ENCODE results near the gene C1orf21. TPM values are rescaled to one million over a fixed set of nuclear protein-coding genes. Genes with fewer than 3 reads are reported as not detected.

The C1orf21 gene
- polyA plus RNA-seq, 3 donors from 2014 or later: 119 to 149 (median 130) TPM

GRCh38 chr1:184513421-184513820 lies 126.6 kb downstream of the C1orf21 start:
- H3K36me3 Mint-ChIP-seq: peaks cover 17 to 23% (median 19%) of the 10 kb centered on the region in 3 donors
- no peaks in the 10 kb centered on the region for H3K9me3 Mint-ChIP-seq
- peaks cover 11 to 53% of the 10 kb centered on the region in 2 donors for H3K4me1 Mint-ChIP-seq
- no peaks in the 10 kb centered on the region for H3K27me3 Mint-ChIP-seq (ENCODE audit: low read depth in 3 of 3)
- no peak overlapping the region for H3K27ac Mint-ChIP-seq
- H3K4me3 Mint-ChIP-seq: no peak overlapping the region
- no peak for DNase-seq

- peaks cover 14 to 53% of the 10 kb centered on the region in 2 donors for H3K4me1 Mint-ChIP-seq
- H3K27ac Mint-ChIP-seq: no peak overlapping the region
- H3K4me3 Mint-ChIP-seq: no peak overlapping the region
Observed at GRCh38 chr1:184513966-184514365, 127.1 kb downstream of the C1orf21 start.

GRCh38 chr1:184514447-184514846 lies 127.6 kb downstream of the C1orf21 start:
- Mint-ChIP-seq H3K27ac (peak overlapping the region in 1 of 6 donors; percentile 3), H3K9me3 (no peaks in the 10 kb centered on the region), H3K4me1 (peaks cover 10 to 54% of the 10 kb centered on the region in 2 donors), H3K4me3 (no peak overlapping the region), H3K36me3 (peaks cover 13 to 16% (median 14%) of the 10 kb centered on the region in 3 donors), H3K27me3 (ENCODE audit: low read depth in 3 of 3) (no peaks in the 10 kb centered on the region)
- no peak for DNase-seq

More at GRCh38 chr1:184513966-184514365, 127.1 kb downstream of the C1orf21 start:
- no peak for DNase-seq
- Mint-ChIP-seq H3K9me3 (no peaks in the 10 kb centered on the region), H3K27me3 (ENCODE audit: low read depth in 3 of 3) (no peaks in the 10 kb centered on the region), H3K36me3 (peaks cover 17 to 21% (median 19%) of the 10 kb centered on the region in 3 donors)

DNA sequence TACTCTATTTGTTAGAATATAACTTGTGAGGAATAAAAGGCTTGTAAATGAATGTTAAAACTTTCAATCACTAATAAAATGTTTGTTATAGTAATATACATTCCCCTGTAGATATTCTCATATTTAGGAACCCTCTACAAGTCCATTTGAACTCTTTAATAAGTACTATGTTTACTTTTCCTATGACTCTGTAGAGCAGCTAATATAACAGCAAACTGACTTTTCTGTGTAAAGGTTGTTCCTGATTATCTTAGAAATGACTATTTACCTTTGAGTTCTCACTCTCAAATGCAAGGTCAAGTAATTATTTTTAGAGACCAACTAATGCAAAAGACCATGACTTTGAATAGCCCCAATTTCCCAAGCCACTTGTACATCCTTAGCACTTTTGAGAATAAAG lies 130.3 kb downstream of the C1orf21 start:
- Mint-ChIP-seq H3K27ac (peak overlapping the region in 1 of 6 donors; percentile 39), H3K4me3 (no peak overlapping the region), H3K4me1 (peaks cover 11 to 41% of the 10 kb centered on the region in 2 donors), H3K36me3 (peaks cover 4 to 11% (median 5%) of the 10 kb centered on the region in 3 donors), H3K27me3 (ENCODE audit: low read depth in 3 of 3) (no peaks in the 10 kb centered on the region), H3K9me3 (no peaks in the 10 kb centered on the region)
- DNase-seq: no peak

DNA sequence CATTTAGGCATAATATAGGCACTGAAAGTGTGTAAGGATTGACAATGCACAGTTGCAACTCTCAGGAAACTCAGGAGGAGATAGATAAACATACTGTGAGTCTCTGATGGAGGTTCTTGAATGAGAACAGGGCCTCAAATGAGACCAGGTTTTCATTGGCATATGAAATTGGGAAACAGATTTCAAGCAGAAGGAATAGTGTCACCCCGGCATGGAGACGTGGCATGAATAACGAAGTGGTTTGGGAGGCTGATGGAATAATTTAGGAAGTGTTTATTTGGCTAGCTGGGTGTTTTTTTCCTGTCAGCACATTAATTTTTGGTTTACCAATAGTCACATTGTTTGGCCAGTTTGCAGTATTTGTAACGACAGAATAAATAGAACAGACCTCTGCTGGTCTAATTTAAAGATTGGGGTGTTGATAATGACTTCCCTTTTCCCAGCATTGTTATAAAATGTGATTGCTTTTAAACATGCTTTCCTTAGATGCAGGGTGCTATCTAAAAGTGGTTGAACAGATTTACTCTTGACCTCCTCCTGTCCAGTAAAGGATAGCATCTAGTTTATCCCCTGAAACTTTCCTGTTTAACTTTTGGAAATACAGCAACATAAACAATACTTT lies 132.0 kb downstream of the C1orf21 start:
- H3K9me3 Mint-ChIP-seq: no peaks in the 10 kb centered on the region
- H3K4me3 Mint-ChIP-seq: no peak overlapping the region
- peak overlapping the region in 1 of 6 donors; percentile 27 for H3K27ac Mint-ChIP-seq
- peaks cover 10 to 38% of the 10 kb centered on the region in 2 donors for H3K4me1 Mint-ChIP-seq
- no peaks in the 10 kb centered on the region for H3K27me3 Mint-ChIP-seq (ENCODE audit: low read depth in 3 of 3)
- peaks cover 4 to 7% (median 5%) of the 10 kb centered on the region in 3 donors for H3K36me3 Mint-ChIP-seq
- no peak for DNase-seq

- no peak overlapping the region for H3K4me3 Mint-ChIP-seq
- DNase-seq: no peak
- H3K27ac Mint-ChIP-seq: no peak overlapping the region
- peaks cover 4 to 7% (median 5%) of the 10 kb centered on the region in 3 donors for H3K36me3 Mint-ChIP-seq
- peaks cover 10 to 32% of the 10 kb centered on the region in 2 donors for H3K4me1 Mint-ChIP-seq
- no peaks in the 10 kb centered on the region for H3K9me3 Mint-ChIP-seq
- no peaks in the 10 kb centered on the region for H3K27me3 Mint-ChIP-seq (ENCODE audit: low read depth in 3 of 3)
Observed at GRCh38 chr1:184520336-184520735, 133.5 kb downstream of the C1orf21 start.

- no peaks in the 10 kb centered on the region for H3K36me3 Mint-ChIP-seq
- no peak overlapping the region for H3K27ac Mint-ChIP-seq
- no peaks in the 10 kb centered on the region for H3K27me3 Mint-ChIP-seq (ENCODE audit: low read depth in 3 of 3)
- H3K4me1 Mint-ChIP-seq: peaks cover 5 to 18% of the 10 kb centered on the region in 2 donors
- no peak for DNase-seq
- H3K9me3 Mint-ChIP-seq: no peaks in the 10 kb centered on the region
- H3K4me3 Mint-ChIP-seq: no peak overlapping the region
Observed at GRCh38 chr1:184524248-184524647, 137.4 kb downstream of the C1orf21 start.

GRCh38 chr1:184527402-184527801 lies 140.6 kb downstream of the C1orf21 start:
- peak overlapping the region in 1 of 6 donors; percentile 1 for H3K27ac Mint-ChIP-seq
- no peaks in the 10 kb centered on the region for H3K36me3 Mint-ChIP-seq
- peaks cover 20 to 34% of the 10 kb centered on the region in 2 donors for H3K4me1 Mint-ChIP-seq
- DNase-seq: no peak
- no peaks in the 10 kb centered on the region for H3K9me3 Mint-ChIP-seq
- peaks cover 0 to 1% (median 0%) of the 10 kb centered on the region in 3 donors for H3K27me3 Mint-ChIP-seq (ENCODE audit: low read depth in 3 of 3)
- no peak overlapping the region for H3K4me3 Mint-ChIP-seq

DNA sequence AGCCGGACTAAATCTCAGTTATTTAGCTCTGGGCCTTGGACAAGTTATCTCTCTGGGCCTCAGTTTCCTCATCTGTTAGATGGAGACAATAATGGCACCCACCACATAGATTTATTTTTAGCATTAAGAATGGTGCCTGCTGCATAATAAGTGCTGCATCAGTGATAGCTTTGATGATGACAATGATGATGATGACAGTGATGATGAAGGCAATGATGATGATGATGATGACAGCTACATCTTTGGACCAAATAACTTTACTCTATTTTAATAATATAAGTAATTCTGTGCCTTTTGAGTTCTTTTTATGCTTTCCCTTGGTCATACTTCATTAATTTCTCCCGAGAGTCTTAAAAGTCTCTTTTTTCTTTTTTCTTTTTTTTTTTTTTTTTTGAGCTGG lies 143.4 kb downstream of the C1orf21 start:
- Mint-ChIP-seq H3K4me1 (peaks cover 41 to 59% of the 10 kb centered on the region in 2 donors), H3K4me3 (no peak overlapping the region), H3K36me3 (peaks cover 7 to 9% (median 9%) of the 10 kb centered on the region in 3 donors), H3K27me3 (ENCODE audit: low read depth in 3 of 3) (peaks cover 0 to 2% (median 0%) of the 10 kb centered on the region in 3 donors), H3K27ac (no peak overlapping the region), H3K9me3 (peaks cover 0 to 3% (median 0%) of the 10 kb centered on the region in 6 donors)
- DNase-seq: no peak

DNA sequence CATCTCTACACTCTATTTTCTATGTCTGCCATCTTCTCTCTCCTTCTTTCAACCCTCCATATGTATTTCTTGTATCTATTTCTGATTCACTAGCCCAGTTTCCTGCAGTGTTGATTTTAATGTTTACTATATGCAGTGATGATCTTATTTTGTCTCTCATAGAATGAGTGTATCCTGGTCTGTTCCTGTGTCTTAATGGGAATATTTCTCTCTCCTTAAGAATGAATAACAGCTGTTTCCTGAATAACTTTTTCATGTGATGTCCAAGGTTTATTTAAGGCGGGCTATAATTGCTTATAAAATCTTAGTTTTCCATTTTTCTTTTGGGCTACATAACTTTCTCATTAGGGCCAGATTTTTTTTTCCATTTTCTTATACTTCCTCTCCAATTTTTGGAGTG lies 144.5 kb downstream of the C1orf21 start:
- Mint-ChIP-seq H3K9me3 (peaks cover 0 to 6% (median 2%) of the 10 kb centered on the region in 6 donors), H3K27me3 (ENCODE audit: low read depth in 3 of 3) (peaks cover 0 to 2% (median 0%) of the 10 kb centered on the region in 3 donors), H3K36me3 (peaks cover 14 to 17% (median 16%) of the 10 kb centered on the region in 3 donors), H3K4me3 (no peak overlapping the region), H3K27ac (no peak overlapping the region), H3K4me1 (peaks cover 48 to 61% of the 10 kb centered on the region in 2 donors)
- DNase-seq: no peak

GRCh38 chr1:184532199-184532598 lies 145.4 kb downstream of the C1orf21 start:
- peak overlapping the region in 1 of 6 donors; percentile 1 for H3K27ac Mint-ChIP-seq
- H3K27me3 Mint-ChIP-seq (ENCODE audit: low read depth in 3 of 3): peaks cover 0 to 2% (median 0%) of the 10 kb centered on the region in 3 donors
- DNase-seq: no peak
- peak overlapping the region in 1 of 5 donors; percentile 8 for H3K4me3 Mint-ChIP-seq
- peaks cover 19 to 22% (median 21%) of the 10 kb centered on the region in 3 donors for H3K36me3 Mint-ChIP-seq
- H3K9me3 Mint-ChIP-seq: peaks cover 0 to 6% (median 2%) of the 10 kb centered on the region in 6 donors
- H3K4me1 Mint-ChIP-seq: peaks cover 53 to 68% of the 10 kb centered on the region in 2 donors

DNA sequence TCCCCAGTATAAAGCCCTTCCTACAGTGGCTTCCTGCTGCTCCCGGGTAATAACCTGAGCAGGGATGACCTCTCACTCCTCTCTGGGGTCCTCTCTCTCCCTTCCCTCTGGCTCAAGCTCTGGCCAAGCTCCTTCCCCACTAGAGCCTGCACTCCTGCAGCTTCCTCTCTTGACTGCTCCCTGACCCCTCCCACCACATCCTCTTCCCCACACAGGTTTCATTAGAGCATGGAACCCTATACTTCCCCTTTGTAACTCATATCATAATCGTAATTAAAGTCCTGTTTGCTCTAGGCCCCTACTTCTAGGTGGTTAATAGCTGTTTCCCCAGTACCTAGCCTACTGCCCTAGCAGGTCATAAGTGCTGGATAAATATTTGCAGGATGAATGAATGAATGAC lies 146.2 kb downstream of the C1orf21 start:
- peaks cover 24 to 26% (median 25%) of the 10 kb centered on the region in 3 donors for H3K36me3 Mint-ChIP-seq
- H3K27me3 Mint-ChIP-seq (ENCODE audit: low read depth in 3 of 3): peaks cover 0 to 2% (median 0%) of the 10 kb centered on the region in 3 donors
- DNase-seq: no peak
- peaks cover 50 to 73% of the 10 kb centered on the region in 2 donors for H3K4me1 Mint-ChIP-seq
- H3K9me3 Mint-ChIP-seq: peaks cover 0 to 6% (median 2%) of the 10 kb centered on the region in 6 donors
- H3K27ac Mint-ChIP-seq: peak overlapping the region in 2 of 6 donors; percentile 27 to 34
- H3K4me3 Mint-ChIP-seq: peak overlapping the region in 1 of 5 donors; percentile 30

DNA sequence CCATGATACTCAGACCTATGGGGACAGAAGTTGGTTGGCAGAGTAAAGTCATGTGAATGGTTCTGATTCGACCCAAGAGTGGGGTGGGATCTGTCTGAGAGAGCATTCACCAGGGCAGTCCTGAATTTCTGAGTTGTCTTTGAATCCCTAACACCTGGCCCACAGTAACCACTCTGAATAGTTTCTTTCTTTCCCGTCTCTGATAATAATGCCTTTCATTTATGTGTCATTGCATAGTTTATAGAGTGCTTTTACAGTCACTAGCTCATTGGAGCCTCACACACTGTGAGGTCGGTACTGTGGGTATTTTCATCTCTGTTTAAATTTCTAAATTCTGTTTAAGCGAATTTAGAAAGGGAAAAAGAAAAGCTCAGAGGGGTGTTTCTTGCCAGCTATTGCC lies 147.1 kb downstream of the C1orf21 start:
- Mint-ChIP-seq H3K4me3 (no peak overlapping the region), H3K9me3 (peaks cover 0 to 7% (median 3%) of the 10 kb centered on the region in 6 donors), H3K27ac (no peak overlapping the region), H3K36me3 (peaks cover 29 to 31% (median 31%) of the 10 kb centered on the region in 3 donors), H3K27me3 (ENCODE audit: low read depth in 3 of 3) (peaks cover 0 to 2% (median 0%) of the 10 kb centered on the region in 3 donors), H3K4me1 (peaks cover 58 to 81% of the 10 kb centered on the region in 2 donors)
- no peak for DNase-seq

DNA sequence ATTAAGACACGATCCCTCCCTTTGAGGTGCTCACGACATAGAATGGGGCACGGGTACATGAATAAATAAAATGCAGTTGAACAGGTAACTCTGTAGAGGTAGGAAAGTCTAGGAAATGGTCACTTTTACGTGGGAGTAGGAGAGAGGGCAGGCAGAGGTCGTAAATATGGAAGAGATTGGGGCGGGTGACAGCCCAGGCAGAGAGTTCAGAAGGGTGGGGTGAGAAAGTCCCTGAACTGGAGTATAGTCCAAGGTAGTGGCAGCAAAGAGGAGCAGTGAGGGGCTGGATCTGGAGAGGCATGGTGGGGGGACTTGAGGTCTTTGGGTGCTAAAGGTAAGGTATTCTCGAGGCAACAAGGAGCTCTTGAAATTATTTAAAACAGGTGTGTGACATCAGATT lies 147.9 kb downstream of the C1orf21 start:
- peaks cover 29 to 31% (median 31%) of the 10 kb centered on the region in 3 donors for H3K36me3 Mint-ChIP-seq
- peaks cover 0 to 8% (median 3%) of the 10 kb centered on the region in 6 donors for H3K9me3 Mint-ChIP-seq
- DNase-seq: no peak
- peak overlapping the region in 4 of 6 donors; percentile 3 to 33 (median 22) for H3K27ac Mint-ChIP-seq
- no peak overlapping the region for H3K4me3 Mint-ChIP-seq
- H3K27me3 Mint-ChIP-seq (ENCODE audit: low read depth in 3 of 3): peaks cover 0 to 2% (median 0%) of the 10 kb centered on the region in 3 donors
- peaks cover 63 to 81% of the 10 kb centered on the region in 2 donors for H3K4me1 Mint-ChIP-seq

Measured in immature natural killer cell (primary cell).